ENCODE data around the gene RAB28. TPM values are rescaled to one million over a fixed set of nuclear protein-coding genes. Genes with fewer than 3 reads are reported as not detected.

The RAB28 gene
- total and polyA plus RNA-seq, 9 of the 15 experiments (the other 6 are each of a cell fraction or from before 2014, with no cell fraction given): 6.7 to 40.4 (median 23.0) TPM

DNA sequence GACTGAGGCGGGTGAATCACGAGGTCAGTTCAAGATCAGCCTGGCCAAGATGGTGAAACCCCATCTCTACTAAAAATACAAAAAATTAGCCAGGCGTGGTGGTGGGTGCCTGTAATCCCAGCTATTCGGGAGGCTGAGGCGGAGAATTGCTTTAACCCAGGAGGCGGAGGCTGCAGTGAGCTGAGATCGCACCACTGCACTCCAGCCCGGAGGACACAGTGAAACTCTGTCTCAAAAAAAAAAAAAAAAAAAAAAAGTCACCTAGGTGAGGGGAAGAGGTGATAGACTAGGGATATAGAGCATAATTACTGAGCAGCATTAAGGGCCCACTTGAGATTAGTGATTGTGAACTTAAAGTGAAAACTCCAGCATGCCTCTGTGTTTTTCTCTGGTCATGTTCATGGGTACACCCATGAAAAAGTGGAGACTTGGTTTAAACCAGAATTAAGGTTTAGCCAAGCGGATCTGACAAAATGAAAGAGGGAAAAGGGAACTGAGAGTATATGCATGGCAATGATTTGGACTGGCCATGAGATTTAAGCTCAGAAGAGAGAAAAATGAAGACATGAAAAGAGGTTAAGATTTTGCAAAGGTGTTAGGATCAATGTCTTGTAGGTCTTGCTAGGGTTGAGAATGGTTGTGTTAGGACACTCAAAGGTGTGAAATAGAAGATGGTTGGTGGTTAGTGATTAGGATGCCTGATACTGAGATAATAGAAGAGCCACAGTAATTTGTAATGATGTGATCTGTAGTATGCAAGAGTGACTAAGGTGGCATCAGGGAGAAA, 105.0 kb downstream of the RAB28 start:
- no peak for FAIRE-seq
- no peak for DNase-seq (ENCODE audit: extremely low read depth in 1 of 4, low spot score in 3 of 4)
- CTCF ChIA-PET (ENCODE audit: low intra/inter-chr PET ratio): no interaction called here
- no peak overlapping the region for H3K4me3 ChIP-seq
- no peaks in the 10 kb centered on the region for H3K9me1 ChIP-seq (ENCODE audit: control insufficient read depth, insufficient read depth, low read length)
- H3K27ac ChIP-seq (ENCODE audit: extremely low read depth, low read depth, low read length): no peak overlapping the region
- TF ChIP-seq PTTG1 (tag; IDR thresholded peaks at IDR 0.05; ENCODE audit: low read depth) (no peak), SLC30A9 (CRISPR knock-in tag; IDR thresholded peaks at IDR 0.05) (no peak), PRDM10 (IDR thresholded peaks at IDR 0.05; ENCODE audit: partially characterized antibody) (peak; percentile 91)
- intact Hi-C loops (cut with micrococcal nuclease): no loop called here
- no peaks in the 10 kb centered on the region for H3K27me3 ChIP-seq (ENCODE audit: control insufficient read depth in 2 of 2, insufficient read depth in 2 of 2, low read length in 2 of 2)
- WGBS (ENCODE audit: insufficient coverage, low coverage, missing lambda C conversion rate): 90% methylated on average over 7 of the region's 9 CpGs
- no peaks in the 10 kb centered on the region; a peak in 1 of 5 replicates for H3K4me1 ChIP-seq (replicated peaks in 1 of 2; ENCODE audit: control insufficient read depth in 2 of 2, insufficient read depth in 2 of 2, low read length in 2 of 2)
- H2AFZ ChIP-seq (ENCODE audit: low read depth, low read length): no peak overlapping the region
- H3K79me2 ChIP-seq (ENCODE audit: control insufficient read depth, insufficient read depth, low read length): peaks cover 7% of the 10 kb centered on the region
- no peaks in the 10 kb centered on the region for H4K20me1 ChIP-seq (replicated peaks; ENCODE audit: control insufficient read depth, insufficient read depth, low read length)
- peaks cover 5% of the 10 kb centered on the region; the same call in 1 of the 3 replicates for H3K36me3 ChIP-seq (ENCODE audit: control insufficient read depth, insufficient read depth, low read length)
- H3K9me3 ChIP-seq (replicated peaks; ENCODE audit: control insufficient read depth, insufficient read depth, low read depth, low read length): no peaks in the 10 kb centered on the region; the same call in 1 of the 2 replicates
- POLR2A ChIA-PET: interaction anchor here (0.6 to 1.7 kb wide), 3 partner anchors 9 to 214 kb away, joined by 3 to 5 read pairs (median 3); no protein-coding TSS in a partner anchor
- no peak overlapping the region for H3K9ac ChIP-seq (ENCODE audit: insufficient read depth in 1 of 2, low read depth in 2 of 2, low read length in 2 of 2)
- H3K4me2 ChIP-seq (ENCODE audit: insufficient read depth, low read length): no peak overlapping the region
- BruUV-seq (replicated peaks): no TSS peak
- in situ Hi-C loops (cut with MboI): no loop called here
- no peak for ATAC-seq
